Fibroblast of lung (primary cell): ENCODE results near the gene CTNND2.

ENCODE experiments used
- CTCF ChIP-seq, 2 donors: IDR thresholded peaks in 1 of 2; conservative IDR thresholded peaks in 1 of 2; 1 replicate in 1 of 2; 2 replicates in 1 of 2; pipeline ENCODE4 v1.5.1; 2011 to 2012; ENCODE audit warnings: low read length in 2 of 2, control low read depth in 1 of 2, inconsistent platforms in 1 of 2, low read depth in 1 of 2, mild to moderate bottlenecking in 1 of 2
- EZH2 ChIP-seq: IDR thresholded peaks from 2 replicates; pipeline ENCODE4 v1.5.1; 2012; ENCODE audit warnings: low read length, control low read depth, mild to moderate bottlenecking; ENCODE audit errors: missing control alignments

GRCh38 chr5:10941900-10942299 lies 962.3 kb downstream of the CTNND2 start:
- TF ChIP-seq CTCF (conservative IDR thresholded peaks at IDR 0.05 in 1 of 2, IDR thresholded peaks at IDR 0.05 in 1 of 2; ENCODE audit: low read depth in 1 of 2, low read length in 2 of 2), result no peak
- no peak for TF ChIP-seq EZH2
